RCC 7860 (cell line): Measurements from ENCODE around the gene MOB3B.
"Not testable (repeated sequence)": the region's sequence is repeated elsewhere in the genome, so short reads cannot be mapped to it uniquely, and the experiment has no call there.

Experiments used
- DNase-seq: peaks from one replicate; pipeline ENCODE4 v3.0.0-alpha.2; 2015; ENCODE audit warnings: low spot score
- FAIRE-seq: peaks from 2 replicates; lab custom pipeline; 2012; peaks lifted over from hg19 to GRCh38; lab: Jason Lieb, UNC

Gene MOB3B

DNA sequence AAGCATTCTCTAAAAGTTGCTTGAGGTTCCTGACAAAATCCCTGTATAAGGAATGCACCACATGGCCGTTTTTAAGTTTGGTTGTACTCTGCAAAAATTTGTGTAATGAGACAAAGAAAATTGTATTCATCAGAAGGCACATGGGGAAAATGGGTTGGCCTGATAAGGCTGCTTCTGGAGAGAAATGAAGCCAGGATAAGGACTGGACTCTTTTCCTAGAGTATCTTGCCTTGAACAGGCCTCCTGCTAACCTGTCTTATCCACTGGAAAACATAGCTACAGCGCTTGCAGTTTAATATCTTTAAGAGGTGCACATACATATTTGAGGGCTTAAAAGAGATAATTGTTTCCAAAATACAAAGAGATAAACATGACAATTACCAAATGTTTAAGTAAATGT, 46.9 kb downstream of the MOB3B start:
- no peak for FAIRE-seq
- no peak for DNase-seq

DNA sequence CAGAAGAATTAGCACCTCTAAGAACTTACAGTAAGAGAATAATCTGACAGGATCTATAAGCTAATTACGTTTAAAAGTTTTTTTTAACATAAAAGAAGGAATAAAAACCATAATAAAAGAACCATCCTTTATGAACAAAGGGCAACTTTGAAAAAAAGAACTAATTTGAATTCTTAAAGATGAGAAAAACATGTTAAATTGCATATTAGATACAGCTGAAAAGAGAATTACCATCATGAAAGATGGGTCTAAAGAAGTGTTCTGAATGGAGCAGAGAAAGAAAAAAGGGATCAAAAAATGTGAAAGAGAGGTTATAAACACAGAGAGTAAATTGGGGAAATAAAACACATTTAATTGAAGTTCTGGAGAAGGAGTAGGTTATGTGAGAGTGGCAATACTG, 51.3 kb downstream of the MOB3B start:
- no peak for FAIRE-seq
- DNase-seq = no peak

DNA sequence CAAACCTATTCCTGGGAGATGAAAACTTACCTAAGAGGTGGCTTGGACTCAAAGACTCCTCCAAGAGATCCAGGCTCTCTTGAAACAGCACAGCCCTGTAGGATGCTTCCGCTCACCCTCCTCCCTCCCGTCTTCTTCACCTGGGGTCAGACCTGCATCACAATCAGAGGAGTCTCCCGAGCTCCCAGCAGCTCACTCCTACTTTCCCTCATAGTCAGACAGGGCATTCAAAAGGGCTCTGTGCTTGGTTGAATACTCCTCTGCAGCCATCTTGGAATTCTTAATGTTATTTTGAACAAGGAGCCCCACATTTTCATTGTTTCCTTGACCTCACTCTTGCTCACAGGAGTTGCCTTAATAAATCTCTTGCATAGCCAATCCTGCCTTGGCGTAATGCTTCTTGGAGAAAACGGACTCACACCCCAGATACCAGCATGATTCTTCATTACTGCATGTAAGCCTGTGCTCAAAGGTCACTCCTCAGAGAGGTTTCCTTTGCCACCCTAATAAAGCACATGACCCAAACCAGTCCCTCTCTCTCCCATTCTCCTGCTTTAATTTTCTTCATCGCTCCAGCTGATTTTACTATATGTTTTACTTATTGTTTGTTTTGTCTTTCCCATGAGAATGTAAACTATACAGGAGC, 52.6 kb downstream of the MOB3B start:
- FAIRE-seq = no peak
- DNase-seq = no peak

DNA sequence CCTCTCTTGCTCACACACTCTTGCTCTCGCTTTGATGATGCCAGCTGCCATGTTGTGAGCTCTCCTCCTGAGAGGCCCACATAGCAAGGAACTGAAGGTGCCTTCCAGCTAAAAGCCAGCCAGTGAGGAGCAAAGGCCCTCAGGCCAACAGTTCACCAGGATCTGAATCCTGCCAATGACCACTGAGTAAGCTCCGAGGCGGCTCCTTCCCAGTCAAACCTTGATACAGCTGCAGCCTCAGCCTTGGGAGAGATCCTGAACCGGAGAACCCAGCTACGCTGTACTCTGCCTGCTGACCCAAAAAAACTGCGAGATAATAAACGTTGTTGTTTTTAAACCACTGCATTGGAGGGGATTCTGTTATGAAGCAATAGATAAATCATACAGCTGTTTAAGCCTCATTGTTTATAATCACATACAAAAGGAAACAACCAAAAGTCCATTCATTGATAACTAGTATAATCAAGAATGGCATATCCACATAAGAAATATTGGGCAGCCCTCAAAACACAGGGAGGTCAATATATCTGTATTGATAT, 54.5 kb downstream of the MOB3B start:
- FAIRE-seq (no peak), DNase-seq (no peak)

DNA sequence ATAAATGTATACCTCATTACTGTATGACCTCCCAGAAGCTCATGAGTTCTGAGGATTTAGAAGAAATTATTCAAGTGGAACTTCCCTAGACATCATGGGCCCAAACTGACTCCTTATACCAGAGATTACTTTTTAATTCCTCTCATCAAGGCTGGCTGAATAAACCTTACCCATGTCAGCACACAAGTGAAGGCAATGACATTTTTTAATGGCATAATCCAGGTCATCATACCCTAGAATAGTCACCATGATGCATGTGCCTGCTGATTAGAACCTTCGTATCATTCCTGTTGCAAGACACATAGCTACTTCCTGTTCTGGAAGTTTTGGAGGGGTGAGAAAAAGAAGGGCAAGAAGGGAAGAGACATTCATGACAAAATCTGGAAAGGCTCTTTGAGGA, 55.3 kb downstream of the MOB3B start:
- no peak for FAIRE-seq

DNA sequence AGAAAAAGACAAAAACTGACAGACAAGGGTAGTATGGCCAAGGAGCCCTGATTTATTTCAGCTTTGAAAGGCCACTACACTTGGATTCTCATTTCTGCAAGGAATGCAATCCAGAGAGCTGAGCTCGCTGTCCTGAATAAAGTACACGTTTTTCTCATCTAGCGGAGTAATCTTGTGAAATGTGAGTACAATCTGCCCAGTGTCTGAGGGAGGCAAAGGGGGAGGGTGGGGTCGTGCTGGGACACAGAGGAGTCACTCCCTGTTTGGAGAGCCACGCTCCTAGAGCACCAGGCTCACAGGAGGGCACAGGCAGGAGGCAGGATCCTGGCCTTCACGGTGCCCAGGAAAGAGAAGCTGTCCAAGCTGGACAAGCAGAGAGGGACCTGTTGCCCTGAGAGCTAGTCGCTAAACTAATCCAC, 56.5 kb downstream of the MOB3B start:
- no peak for FAIRE-seq

More for the DNA sequence above, 55.3 kb downstream of the MOB3B start:
- DNase-seq = no peak

DNA sequence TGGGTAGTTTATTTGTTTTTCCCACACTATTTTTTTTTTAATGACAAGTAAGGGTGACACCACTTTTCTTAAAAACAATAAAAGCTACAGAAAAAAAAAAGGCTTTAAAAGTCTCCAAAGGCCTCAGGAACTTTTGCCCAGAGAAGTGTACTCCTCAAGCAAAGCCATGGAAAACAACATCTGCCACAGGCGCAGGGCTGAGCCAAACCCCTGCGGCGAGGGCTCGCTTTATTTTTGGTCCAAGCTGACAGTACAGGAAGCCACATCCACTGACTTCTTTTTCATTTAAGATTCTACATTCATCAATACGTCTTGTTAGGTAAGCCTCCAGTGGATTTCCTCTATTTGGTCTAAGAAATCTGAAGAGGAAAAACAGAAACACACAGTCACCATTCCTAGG, 57.4 kb downstream of the MOB3B start:
- no peak for DNase-seq
- FAIRE-seq = no peak

More for the DNA sequence above, 56.5 kb downstream of the MOB3B start:
- no peak for DNase-seq

DNA sequence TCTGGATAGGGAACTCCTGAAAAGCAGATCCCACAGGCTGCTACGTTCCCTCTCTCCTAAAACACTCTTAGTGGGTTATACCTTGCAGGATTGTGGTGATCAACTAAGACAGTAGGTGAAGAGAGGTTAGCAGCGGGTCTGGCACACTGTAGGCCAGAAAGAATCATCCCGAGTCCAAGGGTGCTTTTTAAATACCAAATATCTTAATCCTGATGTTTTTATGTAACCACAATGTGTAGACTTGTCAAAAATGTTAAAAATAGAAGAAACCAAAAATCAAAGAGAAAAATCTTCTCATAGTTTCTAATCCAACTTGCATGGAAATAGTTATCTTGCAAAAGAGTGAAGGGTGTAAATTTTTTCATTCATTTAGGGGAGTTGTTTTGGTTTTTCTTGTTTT, 57.8 kb downstream of the MOB3B start:
- no peak for DNase-seq
- no peak for FAIRE-seq

DNA sequence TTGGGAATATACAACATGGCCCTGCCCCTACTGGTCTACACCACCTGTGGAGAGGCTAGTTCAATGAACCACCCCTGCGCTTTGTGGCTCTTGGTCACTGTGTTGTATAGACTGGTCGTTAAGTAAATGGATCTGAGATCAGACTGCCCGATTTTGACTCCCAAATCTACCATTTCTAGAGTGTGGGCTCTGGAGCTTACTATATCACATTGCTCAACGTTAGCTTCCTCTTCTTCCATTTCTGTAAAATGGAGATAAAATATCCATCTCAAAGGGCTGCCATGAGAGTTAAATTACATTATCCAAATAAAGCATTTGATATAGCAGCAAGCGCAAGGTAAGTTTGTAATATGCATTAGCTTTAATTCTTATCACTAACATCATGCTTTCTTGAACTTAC, 58.2 kb downstream of the MOB3B start:
- no peak for FAIRE-seq
- DNase-seq = no peak

DNA sequence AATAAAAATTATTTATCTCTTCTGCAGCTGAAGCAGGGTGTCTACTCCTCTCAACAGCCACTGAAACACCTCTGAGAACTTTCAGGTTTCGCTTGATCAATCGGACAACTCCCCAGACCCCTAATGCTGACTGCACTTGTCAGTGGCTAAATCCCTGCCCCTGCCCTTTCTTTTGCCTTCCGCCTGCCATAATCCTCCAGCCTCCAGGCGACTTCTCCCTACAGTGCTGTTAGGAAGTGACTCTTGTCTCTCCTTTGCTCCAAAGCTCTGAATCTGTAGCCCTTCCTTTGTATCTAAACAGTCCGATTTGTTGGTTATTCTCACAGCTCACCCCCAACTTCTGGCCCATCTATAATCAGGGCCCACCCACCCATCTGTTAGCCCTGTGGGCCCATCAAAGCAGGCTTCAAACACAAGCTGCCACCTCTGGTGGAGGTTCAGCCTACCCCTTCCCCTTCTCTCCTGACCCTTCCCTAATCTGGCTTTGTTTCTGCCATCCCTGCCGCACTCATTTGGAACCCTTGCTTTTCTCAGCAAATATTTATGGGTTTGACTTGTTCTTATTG, 59.2 kb downstream of the MOB3B start:
- FAIRE-seq (no peak), DNase-seq (no peak)

DNA sequence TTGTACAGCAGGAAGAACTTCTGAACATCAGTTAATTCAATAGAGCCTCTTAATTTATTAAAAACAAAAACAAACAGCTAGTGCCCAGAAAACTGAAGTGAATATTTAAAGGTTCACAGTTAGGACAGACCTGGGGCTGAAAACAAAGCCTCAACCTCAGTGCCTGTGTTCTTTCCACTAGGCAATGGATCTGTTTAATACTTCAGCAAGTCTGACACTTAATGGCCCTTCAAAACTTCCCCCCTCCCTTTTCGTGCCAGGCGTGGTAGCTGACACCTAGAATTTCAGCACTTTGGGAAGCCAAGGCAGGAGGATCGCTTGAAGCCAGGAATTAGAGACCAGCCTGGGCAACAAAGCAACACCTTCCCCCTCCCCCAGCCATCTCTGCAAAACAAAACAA, 60.1 kb downstream of the MOB3B start:
- DNase-seq = no peak
- FAIRE-seq = no peak

DNA sequence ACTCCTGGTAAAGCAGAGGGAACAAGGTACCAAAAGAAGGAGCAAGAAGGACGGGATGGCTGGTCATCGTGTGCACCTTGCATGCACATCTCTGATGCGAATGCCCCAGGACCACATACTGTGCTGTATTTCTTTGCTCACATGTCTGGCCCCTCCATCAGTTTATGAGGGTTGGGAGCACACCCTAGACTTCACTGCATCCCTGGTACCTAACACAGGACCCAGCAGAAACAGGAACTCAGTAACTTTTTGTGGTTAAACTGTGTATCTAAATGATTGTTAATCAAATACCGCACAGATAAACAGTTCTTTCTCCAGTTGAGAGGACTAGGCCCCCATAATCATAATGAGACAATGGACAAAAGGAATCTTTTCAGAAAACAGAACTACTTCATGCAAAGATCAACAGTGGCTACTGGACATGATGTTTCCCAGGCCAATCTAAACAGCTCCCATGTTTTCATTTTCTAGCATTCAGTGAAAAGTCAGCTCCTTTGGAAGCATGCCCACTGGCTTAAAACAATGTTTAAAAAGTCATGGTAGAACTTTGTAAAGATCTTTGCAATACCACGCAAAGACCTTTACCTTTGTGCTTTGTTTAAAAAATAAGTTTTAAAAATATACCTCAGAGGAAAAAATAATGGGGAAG, 61.0 kb downstream of the MOB3B start:
- FAIRE-seq (no peak), DNase-seq (no peak)

DNA sequence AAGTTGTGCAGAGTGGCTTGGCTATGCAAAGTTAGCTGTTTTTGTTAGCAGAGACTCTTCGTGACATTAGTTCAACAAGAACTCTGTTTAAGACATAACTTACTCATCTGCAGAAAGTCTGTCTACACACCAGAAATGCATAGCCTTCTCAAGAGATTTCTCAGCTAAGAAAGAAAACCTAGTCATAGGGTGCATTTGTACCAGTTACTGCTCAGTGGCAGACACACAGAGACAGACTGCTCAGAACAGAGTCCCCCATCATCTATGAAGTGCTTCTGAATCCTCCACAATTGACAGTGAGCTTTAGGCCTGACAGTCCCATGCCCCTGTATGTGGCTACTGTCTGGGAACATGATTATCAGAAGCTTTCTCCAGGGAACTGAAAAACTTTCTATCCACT, 61.6 kb downstream of the MOB3B start:
- no peak for DNase-seq
- no peak for FAIRE-seq

DNA sequence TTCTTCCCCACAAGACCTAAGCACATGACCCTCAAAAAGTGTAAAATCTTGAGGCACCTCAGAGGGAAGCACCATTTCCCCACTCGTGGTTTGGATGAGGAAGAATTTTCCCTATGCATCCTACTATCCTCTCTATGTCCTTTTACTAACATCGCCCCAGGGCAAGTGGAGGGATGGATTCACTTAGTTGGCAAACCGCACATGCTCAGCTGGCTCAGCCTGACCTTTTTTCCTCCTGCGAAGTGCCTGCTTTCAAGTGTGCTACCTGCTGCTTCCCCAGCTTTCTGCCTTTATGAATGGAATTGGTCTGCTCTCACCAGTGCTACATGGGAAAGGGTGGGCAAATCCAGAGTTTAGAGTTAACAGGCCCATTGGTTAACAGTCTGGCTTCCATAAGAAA, 62.1 kb downstream of the MOB3B start:
- no peak for DNase-seq
- no peak for FAIRE-seq

DNA sequence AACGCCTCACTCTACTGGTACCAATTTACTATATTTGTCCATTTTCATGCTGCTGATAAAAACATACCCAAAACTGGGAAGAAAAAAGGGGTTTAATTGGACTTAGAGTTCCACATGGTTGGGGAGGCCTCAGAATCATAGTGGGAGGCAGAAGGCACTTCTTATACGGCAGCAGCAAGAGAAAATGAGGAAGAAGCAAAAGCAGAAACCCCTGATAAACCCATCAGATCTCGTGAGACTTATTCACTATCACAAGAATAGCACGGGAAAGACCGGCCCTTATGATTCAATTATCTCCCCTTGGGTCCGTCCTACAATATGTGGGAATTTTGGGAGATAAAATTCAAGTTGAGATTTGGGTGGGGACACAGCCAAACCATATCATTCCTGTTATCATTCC, 63.1 kb downstream of the MOB3B start:
- DNase-seq, FAIRE-seq: not testable (repeated sequence)

DNA sequence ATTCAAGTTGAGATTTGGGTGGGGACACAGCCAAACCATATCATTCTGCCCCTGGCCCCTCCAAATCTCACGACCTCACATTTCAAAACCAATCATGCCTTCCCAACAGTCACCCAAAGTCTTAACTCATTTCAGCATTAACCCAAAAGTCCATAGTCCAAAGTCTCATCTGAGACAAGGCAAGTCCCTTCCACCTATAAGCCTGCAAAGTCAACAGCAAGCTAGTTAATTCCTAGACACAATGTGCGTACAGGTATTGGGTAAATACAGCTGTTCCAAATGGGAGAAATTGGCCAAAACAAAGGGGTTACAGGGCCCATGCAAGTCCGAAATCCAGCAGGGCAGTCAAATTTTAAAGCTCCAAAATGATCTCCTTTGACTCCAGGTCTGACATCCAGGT, 64.7 kb downstream of the MOB3B start:
- not testable (repeated sequence) for FAIRE-seq, DNase-seq

DNA sequence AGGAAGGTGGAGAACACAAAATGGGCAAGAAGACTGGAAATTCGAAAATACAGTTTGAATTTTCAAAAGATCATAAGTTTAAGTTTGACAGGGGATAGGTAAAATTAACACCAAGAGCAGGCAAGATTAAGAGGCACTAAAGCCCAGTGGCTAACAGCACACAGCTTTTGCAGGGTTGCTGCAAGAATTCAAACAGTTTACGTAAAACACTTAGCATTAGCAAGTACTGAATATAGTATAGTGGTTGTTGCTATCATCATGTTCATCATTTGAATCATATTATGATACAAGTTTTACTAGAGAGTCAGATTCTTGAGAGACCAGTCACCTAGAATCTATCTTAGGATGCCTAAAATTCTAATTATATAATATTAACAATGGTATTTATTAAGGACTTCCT, 66.8 kb downstream of the MOB3B start:
- DNase-seq (no peak), FAIRE-seq (no peak)

DNA sequence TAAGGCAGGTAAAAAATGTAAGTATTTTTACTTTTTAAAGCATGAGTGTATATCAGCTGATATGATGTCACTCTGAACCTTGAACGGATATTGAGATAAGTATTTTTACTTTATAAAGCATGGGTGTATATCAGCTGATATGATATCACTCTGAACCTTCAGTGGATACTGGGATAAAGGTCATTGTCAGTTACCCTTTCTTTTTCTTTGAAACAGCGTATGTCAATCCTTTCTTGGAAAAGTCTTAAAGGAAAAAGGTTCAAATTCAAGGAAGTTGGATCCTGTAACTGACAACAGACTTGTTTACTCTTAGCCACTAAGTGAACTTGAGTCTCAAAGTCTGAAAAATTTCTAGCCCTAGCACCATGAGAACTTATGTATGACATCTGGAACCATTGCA, 67.2 kb downstream of the MOB3B start:
- FAIRE-seq (no peak), DNase-seq (no peak)

DNA sequence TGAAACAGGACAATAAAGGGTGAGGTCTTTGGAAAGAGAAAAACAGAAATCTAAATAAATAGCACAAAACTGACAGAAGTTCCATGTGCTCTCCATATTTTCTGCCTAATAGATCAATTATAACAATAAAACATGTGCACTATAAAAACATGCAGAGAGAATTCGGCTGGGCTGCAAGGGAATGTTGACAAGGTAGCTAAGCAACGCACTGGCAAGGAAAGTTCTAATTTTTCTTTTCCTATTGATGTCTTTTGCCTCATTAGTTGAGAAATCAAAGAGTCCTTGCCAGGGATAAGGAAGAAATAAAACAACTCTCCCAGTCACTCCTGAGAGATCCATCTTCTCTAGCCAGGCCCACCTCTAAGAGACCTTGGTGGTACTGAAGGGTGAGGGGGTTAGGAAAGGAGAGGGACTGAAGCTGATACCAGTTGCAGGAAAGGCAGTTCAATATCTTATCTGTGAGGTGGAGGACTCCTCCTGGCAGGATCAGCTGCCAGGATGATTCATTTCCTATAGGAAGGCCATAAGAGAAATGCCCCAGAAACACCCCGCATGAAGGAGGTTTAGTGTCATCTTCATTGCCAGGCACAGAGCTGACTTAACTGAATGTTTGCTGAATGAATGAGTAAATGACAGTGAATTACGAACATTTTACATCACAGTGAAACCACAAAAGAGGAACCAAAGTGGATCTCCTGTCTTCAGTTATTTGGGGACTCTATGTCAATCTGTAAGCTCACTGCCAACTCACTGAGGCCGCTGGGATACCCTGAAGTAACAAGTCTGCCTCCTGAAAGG, 69.2 kb downstream of the MOB3B start:
- DNase-seq (no peak), FAIRE-seq (no peak)

DNA sequence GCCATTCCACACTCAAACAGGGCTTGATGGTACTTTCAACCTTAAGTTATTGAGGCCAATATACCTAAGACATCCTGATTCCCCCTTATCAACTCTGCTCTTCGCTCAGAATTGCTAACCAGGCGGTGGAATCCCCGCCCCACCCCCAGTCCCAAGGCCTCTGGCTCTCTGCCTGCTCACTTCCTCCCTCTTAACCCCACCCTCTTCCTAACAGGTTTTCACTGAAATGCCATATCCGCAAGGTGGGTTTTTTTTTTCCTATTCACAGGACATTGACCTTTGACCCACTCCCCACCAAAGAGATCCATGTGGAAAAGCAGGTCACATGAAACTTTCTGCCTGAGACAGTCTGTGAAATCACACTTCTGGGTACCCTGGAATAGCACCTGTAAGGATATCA, 72.2 kb downstream of the MOB3B start:
- no peak for FAIRE-seq
- DNase-seq = no peak

DNA sequence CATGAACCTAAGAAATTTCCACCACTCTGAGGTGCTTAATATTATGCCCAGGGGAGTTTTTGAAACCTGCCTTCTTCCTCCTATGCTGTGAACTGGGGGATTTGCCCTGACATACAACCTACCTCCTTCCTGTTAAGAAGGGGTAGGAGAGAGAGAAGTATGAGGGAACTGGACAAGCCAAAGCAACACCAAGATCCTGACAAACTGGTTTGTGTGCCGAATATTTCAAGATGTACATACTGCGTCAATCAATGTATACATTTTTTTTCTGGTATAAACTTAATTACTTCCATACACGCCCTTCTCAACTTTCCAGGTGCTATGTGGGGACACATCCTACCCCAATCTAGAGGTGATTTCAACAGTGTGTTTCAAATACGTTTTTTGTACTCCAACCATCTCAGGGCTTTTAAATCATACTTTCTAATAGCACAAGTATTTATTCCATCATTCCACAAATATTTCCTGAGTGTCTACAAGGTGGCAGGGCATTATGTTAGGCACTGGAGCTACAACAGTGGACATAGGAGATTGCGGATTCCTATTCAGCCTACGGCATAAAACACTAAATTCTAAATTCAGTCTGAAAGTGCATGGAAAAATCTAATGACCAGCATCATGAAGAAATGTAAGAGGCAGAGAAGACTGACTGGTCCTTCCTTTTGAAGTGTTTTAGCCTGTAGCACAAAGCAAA, 75.6 kb downstream of the MOB3B start:
- no peak for FAIRE-seq
- no peak for DNase-seq
